HFFc6 (cell line): ENCODE results near the gene RGSL1. TPM values are rescaled to one million over a fixed set of nuclear protein-coding genes. Genes with fewer than 3 reads are reported as not detected.

Experiments
- DNase-seq: peaks from one replicate; pipeline ENCODE4 v3.0.0-alpha.2; 2018
- H3K27ac Mint-ChIP-seq: 2 replicates; pipeline ENCODE4 v1.8.0; 2020; ENCODE audit warnings: mild to moderate bottlenecking, mixed read lengths
- H3K27me3 Mint-ChIP-seq: 2 replicates; pipeline ENCODE4 v1.8.0; 2021; ENCODE audit warnings: mild to moderate bottlenecking, moderate library complexity, mixed read lengths; ENCODE audit not compliant: insufficient read depth
- H3K36me3 Mint-ChIP-seq: 2 replicates; pipeline ENCODE4 v1.8.0; 2021; ENCODE audit warnings: low read depth, mixed read lengths
- H3K4me1 Mint-ChIP-seq: 2 replicates; pipeline ENCODE4 v1.8.0; 2020; ENCODE audit warnings: low read depth, mixed read lengths
- H3K4me3 Mint-ChIP-seq: 2 replicates; pipeline ENCODE4 v1.8.0; 2020; ENCODE audit warnings: mild to moderate bottlenecking, moderate library complexity, mixed read lengths
- H3K9me3 Mint-ChIP-seq: 2 replicates; pipeline ENCODE4 v1.8.0; 2020; ENCODE audit warnings: mild to moderate bottlenecking, mixed read lengths
- CTCF ChIP-seq: fragments of 200-600 bp; sonication (generic); IDR thresholded peaks from 2 replicates; pipeline ENCODE4 v1.5.0; 2021; ENCODE audit warnings: antibody characterized with exemption, mild to moderate bottlenecking
- total RNA-seq, 6 experiments: library from RNA; stranded (reverse); fragmentation: NEBNext Ultra II Directional; extraction: Animal tissue kit (Norgen Biotek cat#: 25700); gene quantifications; 2 replicates in 1 of 6; 3 replicates in 5 of 6; pipeline ENCODE4 v1.2.3, GENCODE V29; 2021

The RGSL1 gene
- total RNA-seq, 6 experiments from 2014 or later, result not detected

DNA sequence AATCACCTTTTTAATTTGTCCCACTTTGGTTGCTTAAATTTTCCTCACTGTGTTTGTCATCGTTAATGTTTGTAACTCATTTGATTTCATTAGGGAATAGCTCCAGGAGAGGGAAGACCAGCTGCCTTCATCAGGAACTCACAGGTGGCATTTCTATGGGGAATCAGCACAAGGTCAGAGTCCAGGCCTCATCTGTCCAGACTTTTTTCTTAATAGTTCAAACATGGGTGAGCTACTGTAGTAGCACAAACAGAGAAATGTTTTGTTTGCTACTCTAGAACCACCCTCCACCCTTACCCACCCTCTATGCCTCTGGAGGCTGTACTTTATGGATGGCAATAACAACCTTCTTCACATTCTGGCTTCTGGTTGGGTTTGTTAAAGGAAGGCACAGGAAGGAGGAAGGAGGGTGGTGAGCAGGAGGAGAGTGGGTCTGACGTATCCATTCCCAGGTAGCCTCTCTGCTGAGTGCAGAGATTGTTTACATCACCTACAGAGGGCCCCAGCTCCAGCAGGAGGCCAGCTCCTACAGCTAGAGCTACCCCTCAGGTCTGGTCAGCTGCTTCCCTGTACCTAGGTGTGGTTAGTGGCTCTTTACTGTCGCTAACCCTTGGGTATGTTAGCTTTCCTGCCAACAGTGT lies 41.4 kb upstream of the RGSL1 start:
- DNase-seq, result no peak
- no peak for TF ChIP-seq CTCF
- Mint-ChIP-seq H3K4me3 (no peak overlapping the region), H3K27ac (no peak overlapping the region), H3K27me3 (peaks cover 7% of the 10 kb centered on the region; the same call in 1 of the 2 replicates), H3K36me3 (no peaks in the 10 kb centered on the region), H3K4me1 (no peaks in the 10 kb centered on the region), H3K9me3 (no peaks in the 10 kb centered on the region)

GRCh38 chr1:182410138-182410537 lies 39.8 kb upstream of the RGSL1 start:
- Mint-ChIP-seq H3K36me3 (no peaks in the 10 kb centered on the region), H3K9me3 (no peaks in the 10 kb centered on the region), H3K4me1 (no peaks in the 10 kb centered on the region), H3K27me3 (peaks cover 9% of the 10 kb centered on the region; the same call in 1 of the 2 replicates), H3K27ac (no peak overlapping the region), H3K4me3 (no peak overlapping the region)
- no peak for DNase-seq
- TF ChIP-seq CTCF, result no peak

GRCh38 chr1:182410620-182411273 lies 39.2 kb upstream of the RGSL1 start:
- H3K36me3 Mint-ChIP-seq, result no peaks in the 10 kb centered on the region
- no peaks in the 10 kb centered on the region for H3K9me3 Mint-ChIP-seq
- no peak overlapping the region for H3K27ac Mint-ChIP-seq
- H3K27me3 Mint-ChIP-seq, result peaks cover 7% of the 10 kb centered on the region
- H3K4me1 Mint-ChIP-seq, result no peaks in the 10 kb centered on the region
- H3K4me3 Mint-ChIP-seq, result no peak overlapping the region
- no peak for DNase-seq
- no peak for TF ChIP-seq CTCF

- Mint-ChIP-seq H3K9me3 (no peaks in the 10 kb centered on the region), H3K27me3 (peaks cover 15% of the 10 kb centered on the region), H3K27ac (no peak overlapping the region), H3K4me1 (no peaks in the 10 kb centered on the region), H3K36me3 (no peaks in the 10 kb centered on the region), H3K4me3 (no peak overlapping the region)
- no peak for DNase-seq
- TF ChIP-seq CTCF, result no peak
Measured at GRCh38 chr1:182413486-182413885, 36.5 kb upstream of the RGSL1 start.

DNA sequence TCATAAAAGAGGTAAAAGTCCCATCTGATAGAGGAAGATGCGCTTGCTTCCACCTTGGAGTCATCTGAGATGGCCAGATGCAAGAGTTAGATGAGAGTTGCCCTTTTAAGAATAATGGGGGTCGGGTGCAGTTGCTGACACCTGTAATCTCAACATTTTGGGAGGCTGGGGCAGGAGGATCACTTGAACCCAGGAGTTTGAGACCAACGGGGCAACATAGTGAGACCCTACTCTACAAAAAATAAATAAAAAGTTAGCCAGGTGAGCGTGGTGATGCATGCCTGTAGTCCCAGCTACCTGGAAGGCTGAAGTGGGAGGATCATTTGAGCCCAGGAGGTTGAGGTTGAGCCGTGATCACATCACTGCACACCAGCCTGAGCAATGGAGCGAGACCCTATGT lies 36.0 kb upstream of the RGSL1 start:
- no peaks in the 10 kb centered on the region for H3K36me3 Mint-ChIP-seq
- no peak for DNase-seq
- TF ChIP-seq CTCF, result no peak
- peaks cover 16% of the 10 kb centered on the region for H3K27me3 Mint-ChIP-seq
- no peak overlapping the region for H3K27ac Mint-ChIP-seq
- no peak overlapping the region for H3K4me3 Mint-ChIP-seq
- no peaks in the 10 kb centered on the region for H3K4me1 Mint-ChIP-seq
- no peaks in the 10 kb centered on the region for H3K9me3 Mint-ChIP-seq
